GM19324 (cell line): ENCODE measurements around the gene PBXIP1.

Experiments
- ATAC-seq: cut with Tn5 transposase; IDR thresholded peaks from one replicate; pipeline ENCODE4 v1.9.1; 2021; ENCODE audit warnings: mild to moderate bottlenecking, moderate library complexity; ENCODE audit not compliant: unreplicated experiment, low FRiP score

PBXIP1 gene

DNA sequence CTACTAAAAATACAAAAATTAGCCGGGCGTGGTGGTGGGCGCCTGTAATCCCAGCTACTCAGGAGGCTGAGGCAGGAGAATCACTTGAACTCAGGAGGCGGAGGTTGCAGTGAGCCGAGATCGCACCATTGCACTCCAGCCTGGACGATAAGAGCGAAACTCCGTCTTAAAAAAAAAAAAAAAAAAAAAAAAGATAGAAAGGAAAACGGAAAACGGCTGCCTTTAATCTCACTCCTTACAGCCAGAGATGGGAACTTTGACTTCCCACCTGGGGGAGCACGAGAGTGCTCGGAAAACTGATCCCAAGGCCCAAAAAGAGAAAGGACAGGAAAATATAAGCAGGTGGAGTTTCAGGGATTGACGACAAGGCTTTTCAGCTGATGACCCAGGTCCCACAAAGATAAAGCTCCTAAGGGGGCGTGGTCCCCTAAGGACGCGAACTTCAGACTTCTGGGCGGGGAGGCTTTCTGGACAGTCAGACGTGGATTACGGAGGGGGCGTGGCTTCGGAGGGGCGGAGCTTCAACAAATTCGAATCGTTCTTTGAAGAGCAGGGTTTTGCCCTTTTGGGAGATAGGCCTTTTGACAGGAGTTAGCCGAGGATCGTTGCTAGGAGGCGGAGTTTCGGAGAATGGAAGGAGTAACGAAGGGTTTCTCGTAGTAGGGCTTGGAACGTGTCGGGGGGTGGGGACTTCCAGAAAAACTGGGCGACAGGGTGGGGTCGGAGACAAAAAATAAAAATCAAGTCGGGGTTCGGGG, 17.6 kb upstream of the PBXIP1 start:
- no peak for ATAC-seq

DNA sequence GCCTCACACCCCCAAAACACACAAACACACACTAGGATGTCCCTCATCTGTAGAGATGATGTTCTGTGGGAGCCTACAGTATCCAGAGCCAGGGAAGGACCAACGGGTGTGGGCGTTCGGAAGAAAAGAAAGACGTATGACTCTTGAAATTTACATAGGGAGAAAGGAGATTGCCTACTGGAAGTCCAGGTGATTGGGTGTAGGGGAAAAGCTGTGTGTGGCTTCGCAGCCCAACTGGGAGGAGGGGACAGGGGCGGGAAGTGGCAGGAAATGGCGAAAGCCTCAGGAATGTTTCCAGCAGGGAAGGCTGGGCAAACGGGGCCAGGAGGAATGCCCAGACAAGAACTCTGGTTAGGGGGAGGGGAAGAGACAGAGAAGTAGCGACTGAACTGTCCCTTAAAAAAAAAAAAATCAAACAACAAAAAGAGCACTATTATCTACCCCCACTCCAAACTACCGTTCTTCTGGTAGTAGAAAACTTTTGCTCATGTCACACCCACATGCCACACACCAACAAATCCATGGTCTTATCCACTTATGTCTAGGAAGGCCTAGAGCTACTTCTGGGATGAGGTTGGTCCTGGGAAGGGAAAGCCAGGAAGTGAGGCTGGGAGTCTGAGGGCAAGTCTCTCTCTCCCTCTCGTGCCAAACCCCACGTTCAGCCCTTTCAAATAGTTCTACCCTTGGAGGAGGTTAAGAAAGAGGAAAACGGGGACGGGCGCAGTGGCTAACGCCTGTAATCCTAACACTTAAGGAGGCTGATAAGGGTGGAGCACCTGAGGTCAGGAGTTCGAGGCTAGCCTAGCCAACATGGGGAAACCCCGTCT, 16.8 kb upstream of the PBXIP1 start:
- no peak for ATAC-seq

DNA sequence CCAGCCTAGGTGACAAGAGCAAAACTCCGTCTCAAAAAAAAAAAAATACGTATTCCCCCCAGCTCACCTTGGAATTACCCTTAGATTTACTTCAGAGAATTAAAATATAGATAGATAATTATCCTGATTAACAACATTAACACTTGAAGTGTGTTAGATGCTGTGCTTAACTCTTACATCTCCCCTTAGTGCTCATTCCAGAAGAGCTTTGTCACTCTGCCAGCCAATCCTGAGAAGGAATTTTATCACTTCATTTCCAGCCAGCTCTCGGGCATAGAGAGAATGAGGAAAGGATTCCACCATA, 16.3 kb upstream of the PBXIP1 start:
- no peak for ATAC-seq

DNA sequence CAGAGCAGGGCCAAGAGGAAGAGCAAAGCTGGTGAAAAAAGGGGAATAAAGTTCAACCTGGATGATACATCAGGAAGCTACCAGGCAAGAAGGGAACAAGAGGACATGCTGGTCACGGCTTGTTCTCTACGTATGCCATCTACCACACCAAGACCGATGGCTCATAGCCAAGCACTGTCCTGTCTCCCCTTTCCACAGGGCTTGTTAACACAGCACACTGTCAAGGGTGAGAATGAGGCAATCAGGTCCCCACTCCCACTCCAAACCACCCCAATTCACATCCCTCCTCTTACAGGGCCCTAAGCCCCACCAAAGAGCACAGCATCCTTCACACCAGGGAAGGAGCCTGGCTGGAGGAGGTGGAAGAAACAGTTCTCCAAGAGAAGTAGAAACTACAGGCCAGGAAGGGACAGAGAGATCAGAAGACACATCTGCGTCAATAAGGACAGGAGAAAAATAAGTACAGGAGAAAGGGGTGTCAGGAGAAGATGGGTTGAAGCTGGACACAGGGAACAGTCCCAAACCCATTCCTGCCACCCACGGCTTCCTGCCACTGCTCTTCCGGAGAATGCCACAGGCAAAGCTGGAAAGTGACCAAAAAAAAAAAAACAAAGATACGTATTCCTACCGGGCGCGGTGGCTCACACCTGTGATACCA, 15.6 kb upstream of the PBXIP1 start:
- ATAC-seq: no peak

DNA sequence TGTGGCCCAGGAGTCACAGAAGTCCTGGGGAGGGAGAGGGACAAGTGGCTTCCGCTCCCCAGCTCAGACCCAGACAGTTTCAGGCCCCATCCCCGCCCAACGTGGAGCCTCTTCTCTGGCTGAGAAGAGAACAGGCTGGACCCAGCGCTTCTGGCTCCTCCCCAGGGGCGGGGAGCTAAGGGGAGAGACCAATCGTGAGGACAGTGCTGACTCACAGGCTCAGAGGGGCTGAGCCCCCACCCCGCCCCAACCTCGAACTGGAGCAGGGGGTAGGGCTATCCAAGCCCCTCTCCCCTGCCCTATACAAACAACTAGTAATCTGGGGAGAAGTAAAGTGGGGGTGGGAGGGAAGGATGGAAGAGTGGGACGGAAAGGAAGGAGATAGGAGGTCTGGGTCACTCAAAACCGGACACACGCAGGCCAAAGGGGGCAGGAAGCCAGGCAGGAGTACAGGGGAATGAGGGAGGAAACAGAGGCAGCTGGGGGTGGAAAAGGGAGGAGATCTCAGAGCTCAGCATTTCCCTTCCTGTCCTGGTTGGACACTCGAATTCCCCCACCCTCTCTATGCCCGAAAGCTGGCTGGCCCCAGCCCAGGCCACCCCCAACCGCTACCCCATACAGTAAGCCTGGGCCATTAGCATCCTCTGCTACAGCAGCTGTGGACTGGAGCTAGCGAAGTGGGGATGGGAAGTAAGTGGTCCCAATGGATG, 14.9 kb upstream of the PBXIP1 start, which contains the start of gene SHC1:
SHC1 (minus strand) TSS at position 117 of the 710 bp plus-strand sequence. CDS start 221 bp downstream, outside the sequence.
- no peak for ATAC-seq

DNA sequence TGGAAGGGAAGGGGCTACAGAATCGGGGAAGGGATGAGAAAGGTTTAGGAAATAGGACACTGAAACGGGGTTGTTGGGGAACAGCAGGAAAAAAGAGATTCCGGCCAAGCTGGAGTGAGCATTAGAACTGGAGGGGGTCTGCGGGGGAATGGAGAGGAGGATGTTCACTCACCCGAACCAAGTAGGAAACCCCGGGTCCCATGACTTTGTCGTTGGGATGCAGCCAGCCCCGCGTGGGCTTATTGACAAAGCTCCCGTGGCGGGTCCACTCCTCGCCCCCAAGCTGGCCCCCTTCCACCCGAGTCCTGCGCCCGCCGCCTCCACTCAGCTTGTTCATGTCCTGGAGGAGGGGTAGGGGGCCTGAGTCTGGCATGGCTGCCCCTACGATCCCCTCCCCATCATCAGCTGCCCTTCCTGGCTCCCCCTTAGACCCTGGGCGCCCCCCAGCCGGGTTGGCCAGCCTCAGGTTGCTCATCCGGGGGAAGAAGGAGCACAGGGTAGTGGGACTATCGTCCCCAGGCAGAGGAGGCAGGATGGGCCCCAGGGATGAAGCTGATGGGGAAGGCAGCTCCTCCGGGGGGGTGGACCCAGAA, 14.1 kb upstream of the PBXIP1 start:
- no peak for ATAC-seq

DNA sequence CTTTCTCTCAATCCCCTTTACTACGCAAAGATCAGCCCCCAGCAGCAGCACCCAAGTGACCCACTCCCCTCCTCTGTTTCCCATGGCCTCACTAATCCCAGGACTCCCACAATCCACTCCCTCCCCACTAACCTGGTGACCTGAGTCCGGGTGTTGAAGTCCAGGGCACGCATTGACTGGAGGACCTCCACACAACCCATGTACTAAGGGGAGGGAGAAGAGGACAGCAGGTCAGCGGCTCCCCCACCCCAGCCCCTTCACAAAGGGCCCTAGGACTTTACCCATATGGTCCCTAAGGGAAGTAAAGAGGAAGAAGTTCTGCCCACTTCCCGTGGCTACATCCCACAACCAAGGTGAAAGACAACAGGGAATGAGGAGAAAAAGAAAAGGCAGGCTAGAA, 13.3 kb upstream of the PBXIP1 start:
- ATAC-seq: no peak

DNA sequence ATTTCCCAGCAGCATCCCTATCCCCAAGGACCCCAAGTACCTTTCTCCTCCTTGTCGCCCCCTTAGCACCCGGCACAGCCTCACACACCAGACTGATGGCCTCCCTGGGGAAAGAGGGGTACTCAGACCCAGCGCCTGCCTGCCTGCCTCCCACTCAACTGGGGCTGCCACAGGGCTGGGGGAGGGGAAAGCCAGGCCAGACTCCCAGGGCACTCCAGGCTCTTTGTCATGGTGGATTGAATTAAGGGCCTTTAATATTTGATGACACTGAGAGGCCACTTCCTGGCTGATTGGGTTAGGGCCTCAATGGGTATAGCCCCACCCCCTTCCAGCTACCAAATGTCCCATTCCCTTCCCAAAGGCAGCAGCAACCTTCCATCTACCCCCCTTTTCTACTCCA, 12.8 kb upstream of the PBXIP1 start:
- no peak for ATAC-seq

DNA sequence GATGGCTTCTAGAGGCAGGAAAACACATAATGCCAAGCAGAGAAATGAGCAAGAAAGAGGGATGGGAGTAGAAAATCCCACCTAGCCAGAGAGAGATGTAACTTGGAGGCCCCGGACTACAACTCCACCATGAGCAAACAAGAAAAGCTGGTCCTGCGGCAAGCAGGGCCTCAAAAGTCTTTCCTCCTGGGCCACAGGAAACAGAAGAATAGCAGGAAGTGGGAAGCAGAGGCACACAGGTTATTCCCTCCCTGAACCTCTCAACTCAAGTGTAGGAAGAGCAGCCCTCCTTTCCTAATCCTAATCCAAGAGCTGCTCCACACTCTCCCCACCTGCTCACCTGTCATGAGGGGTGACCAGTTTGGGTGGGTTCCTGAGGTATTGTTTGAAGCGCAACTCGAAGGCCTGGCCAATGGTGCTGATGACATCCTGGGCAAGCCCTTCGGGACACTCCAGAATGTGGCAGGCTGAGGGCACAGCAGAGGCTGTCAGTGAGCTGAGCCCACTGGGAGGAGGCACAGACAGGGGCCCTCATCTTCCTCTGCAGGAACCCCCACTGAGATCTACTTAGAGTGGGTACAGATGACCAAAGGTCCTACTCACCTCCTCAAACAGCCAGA, 11.5 kb upstream of the PBXIP1 start:
- ATAC-seq: no peak

DNA sequence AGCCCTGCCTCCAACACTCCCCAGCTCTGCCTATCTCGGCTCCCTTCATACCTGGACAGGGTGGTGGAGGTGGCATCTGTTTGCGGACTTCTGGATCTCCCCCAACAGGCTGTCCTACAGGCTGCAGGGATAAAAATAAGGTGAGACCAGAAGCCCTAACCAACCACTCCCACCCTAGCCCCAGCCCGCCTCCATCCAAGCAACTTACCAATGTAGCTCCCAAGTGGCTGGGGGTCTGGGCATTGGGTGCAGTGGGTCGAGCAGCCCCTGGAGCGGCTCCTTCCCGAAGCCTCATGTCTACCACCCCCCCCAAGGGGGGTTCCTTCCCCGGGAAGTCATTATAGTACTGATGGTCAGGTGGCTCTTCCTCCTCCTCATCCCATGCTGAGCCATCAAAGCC, 10.2 kb upstream of the PBXIP1 start:
- ATAC-seq: no peak

DNA sequence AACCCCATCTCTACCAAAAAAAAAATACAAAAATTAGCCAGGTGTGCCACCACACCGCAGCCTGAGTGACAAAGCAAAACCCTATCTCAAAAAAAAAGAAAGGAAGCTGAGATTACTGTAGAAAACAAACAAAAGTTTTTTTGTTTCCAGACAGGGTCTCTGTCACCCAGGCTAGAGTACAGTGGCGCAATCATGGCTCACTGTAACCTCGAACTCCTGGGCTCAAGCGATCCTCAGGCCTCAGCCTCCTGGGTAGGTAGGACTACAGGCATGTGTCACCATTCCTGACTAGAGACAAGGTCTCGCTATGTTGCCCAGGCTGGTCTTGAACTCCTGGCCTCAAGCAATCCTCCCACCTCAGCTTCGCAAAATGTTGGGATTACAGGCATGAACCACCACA, 8.5 kb upstream of the PBXIP1 start:
- ATAC-seq: no peak

DNA sequence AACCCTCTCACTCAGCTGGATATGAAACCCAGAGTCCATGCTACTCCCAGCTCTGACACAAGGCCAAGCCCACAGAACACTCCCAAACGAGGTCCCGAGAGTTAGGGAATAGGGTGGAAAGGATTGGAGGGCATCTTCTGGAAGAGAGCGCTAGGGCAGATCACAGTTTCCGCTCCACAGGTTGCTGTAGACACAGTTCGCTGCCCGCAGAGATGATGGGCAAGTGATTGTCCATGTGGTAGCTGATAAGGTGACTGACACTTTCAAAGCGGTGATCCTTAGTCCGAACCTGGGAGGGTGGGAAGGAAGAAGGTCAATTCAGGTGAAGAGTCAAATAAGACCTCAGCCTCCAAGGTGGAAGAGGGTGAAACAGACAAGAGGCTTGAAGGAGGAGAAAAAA, 7.7 kb upstream of the PBXIP1 start:
- no peak for ATAC-seq

DNA sequence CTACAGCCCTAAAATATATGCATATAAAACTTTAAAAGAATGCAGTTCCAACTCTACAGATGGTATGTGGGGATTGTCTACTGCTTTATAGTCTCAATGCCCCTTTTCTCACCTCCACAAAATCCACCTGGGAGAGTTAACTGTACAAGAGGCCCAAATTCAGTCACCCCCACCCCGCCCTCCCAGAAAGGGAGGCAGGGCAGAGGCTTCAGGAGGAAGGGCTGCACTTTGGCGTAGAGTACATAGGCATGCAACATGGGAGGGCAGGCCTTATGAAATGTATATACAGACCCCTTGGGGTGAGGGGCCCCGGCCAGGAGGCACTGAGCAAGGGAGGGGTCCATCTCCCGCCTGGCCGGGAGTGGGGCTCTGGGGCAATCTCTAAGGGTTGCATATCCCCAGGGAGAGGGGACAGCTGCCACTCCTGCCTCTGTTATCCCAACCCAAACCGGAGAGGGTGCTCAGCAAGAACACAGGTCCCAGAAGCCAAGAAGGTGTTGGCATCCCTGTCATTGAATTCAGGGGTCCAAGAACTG, 7.0 kb upstream of the PBXIP1 start:
- no peak for ATAC-seq

DNA sequence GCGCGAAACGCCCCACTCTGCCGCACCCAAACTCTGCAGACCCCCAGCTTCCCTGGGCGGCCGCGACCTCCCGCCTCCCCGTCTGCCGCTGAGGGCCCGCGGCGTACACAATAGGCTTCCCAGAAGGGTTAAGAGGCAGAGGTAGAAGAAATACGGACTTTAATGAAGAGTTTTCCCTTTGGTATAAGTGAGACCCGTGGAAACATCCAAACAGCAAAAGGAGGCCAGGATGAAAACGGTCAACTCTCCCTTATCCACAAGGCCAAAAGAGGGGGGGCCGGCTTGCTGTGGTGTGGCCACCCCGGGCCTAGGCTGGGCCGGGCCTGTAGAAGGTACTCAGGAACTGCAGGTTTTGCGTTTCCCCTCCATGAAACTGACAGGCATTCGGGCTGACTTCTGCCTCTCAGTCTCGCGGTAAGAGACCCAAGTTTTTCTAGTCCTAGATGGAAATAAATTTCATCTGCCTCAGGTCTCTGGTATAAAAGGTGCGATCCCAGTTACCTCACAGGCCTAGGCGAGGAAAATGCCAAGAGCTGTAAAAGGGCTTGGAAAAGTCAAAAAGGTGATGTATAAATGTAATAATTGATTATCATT, 6.4 kb upstream of the PBXIP1 start:
- ATAC-seq: peak; percentile 9

DNA sequence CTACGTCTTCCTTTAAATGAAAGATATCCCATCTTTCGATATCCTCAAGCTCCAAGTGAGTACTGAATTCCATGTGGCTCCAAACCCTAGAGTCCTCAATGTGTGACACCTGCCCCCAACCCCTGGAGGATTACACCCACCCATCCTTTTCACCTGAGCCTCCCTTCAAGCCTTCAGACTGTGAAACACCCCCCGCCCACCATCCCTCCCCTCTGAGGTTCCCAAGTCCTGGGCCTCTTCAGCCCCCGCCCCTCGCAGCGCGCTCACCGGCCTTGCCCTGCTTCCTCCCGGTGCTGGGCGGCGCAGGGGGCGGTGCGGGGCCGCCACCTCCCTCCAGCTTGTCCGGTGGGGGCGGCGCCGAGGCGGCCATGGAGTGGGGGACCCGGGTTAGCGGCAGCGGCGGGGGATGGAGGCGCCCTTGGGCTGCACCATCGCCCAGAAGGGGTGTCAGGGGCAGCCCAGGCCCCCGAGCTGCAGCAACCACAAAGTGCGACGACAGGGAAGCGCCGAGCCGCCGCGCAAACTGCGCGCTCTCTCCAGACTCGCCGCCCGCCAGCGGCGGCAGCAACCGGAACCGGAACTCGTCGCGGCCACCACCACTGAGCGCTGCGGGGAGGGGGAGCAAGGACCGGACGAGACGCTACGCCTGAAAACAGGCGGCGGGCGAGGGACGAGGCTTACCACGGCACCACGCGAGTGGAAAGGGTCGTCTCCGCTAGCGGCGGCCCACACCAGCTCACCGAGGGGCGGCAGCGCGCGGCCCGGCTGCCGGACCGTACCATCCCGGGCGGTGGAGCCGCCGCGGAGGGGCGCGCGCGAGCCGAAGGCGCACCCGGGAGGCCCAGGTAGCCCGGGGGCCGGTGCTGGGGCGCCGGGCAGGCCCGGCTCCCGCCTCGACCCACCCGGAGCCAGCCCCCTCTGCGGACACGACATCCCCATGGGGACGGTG, 5.6 kb upstream of the PBXIP1 start, which contains the start of gene PYGO2:
PYGO2 (minus strand) TSS at position 576 of the 949 bp plus-strand sequence; CDS start at position 370, 206 bp downstream.
- peak; percentile 73 for ATAC-seq

DNA sequence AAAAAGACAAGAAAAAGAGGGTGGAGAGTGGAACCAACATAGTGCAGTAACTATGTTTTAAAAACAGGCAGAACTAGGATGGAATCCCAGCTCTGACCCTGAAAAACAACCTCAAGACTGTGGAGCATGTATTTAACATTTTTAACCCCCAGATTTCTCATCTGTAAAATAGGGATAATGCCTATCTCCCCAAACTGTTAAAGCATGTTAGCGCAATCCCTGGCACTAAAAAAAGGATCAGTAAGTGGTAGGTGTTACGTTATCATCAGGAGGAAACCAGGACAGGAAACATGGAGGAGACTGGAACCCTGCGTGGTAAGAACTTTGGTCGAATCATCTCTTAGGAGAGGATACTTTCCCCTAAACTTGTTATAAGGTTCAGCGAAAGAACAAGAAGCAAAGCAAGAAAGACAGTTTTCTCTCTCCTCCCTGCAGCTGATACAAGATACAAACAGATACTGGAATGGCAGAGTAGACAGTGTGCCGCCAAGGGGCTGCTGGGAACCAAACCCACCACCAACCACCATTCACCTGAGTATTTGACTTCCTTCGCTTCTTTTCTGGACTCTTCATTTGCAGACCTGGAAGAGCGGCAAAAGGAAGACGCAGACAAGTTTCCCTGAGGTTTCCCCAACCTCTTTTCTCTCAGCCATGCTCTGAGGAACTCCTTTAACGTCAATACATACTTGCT, 4.7 kb upstream of the PBXIP1 start:
- no peak for ATAC-seq

DNA sequence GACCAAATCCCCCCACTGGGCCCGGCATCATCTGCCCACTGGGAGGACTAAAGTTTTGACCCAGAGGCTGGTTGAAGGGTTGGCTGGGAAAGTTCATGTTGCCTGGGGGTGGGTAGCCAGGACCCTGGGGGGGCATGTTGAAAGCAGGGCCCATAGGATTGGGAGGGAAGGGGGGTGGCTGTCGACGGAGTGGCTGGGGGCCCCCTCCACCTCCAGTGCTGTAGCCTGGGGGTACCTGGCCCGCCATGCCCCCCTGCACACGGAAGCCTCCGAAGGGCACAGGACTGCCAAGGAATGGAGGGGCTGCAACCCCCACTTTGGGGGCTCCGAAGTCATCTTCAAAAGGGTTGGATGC, 3.5 kb upstream of the PBXIP1 start:
- no peak for ATAC-seq
